H1 (cell line): ENCODE measurements around the gene MTARC1. TPM values are rescaled to one million over a fixed set of nuclear protein-coding genes. Genes with fewer than 3 reads are reported as not detected.

ENCODE experiments used
- CHD7 ChIP-seq: fragments of 300-600 bp; sonication (generic); IDR thresholded peaks from 2 replicates; pipeline ENCODE4 v1.7.1; 2012; ENCODE audit warnings: low read length, moderate library complexity, mild to moderate bottlenecking, inconsistent platforms; ENCODE audit not compliant: insufficient replicate concordance
- EP300 ChIP-seq, 2 experiments: IDR thresholded peaks; 1 replicate in 1 of 2; 2 replicates in 1 of 2; pipeline ENCODE4 v1.6.1; 2011 to 2012; ENCODE audit warnings: low read depth in 2 of 2, low read length in 2 of 2, mild to moderate bottlenecking in 2 of 2, borderline replicate concordance in 1 of 2, inconsistent platforms in 1 of 2, moderate library complexity in 1 of 2
- JUN ChIP-seq: IDR thresholded peaks from 2 replicates; pipeline ENCODE4 v1.6.1; 2011; ENCODE audit warnings: low read depth, mild to moderate bottlenecking, improper control_type of control experiment, low read length
- MAFK ChIP-seq: IDR thresholded peaks from 2 replicates; pipeline ENCODE4 v1.6.1; 2012; ENCODE audit warnings: low read depth, mild to moderate bottlenecking, improper control_type of control experiment, low read length
- POLR2AphosphoS5 ChIP-seq: IDR thresholded peaks from 2 replicates; pipeline ENCODE4 v1.6.1; 2011; ENCODE audit warnings: low read depth, low read length
- SIRT6 ChIP-seq: IDR thresholded peaks from one replicate; pipeline ENCODE4 v1.7.1; 2012; ENCODE audit warnings: low read length, inconsistent platforms
- YY1 ChIP-seq: IDR thresholded peaks from 2 replicates; pipeline ENCODE4 v1.6.1; 2011; ENCODE audit warnings: low read depth, mild to moderate bottlenecking, low read length
- polyA plus RNA-seq, 7 experiments: library from polyadenylated mRNA; depleted of rRNA in 3 of 7; stranded (reverse) in 5 of 7; unstranded in 2 of 7; fragments of >200 nt in 5 of 7; fragments of 200-250 nt in 2 of 7; gene quantifications; 1 replicate in 5 of 7; 2 replicates in 1 of 7; 4 replicates in 1 of 7; pipeline versions ENCODE4 v1.2.1 to v1.2.3, GENCODE V29; 2011 to 2013; ENCODE audit warnings: missing spikeins in 2 of 7, mixed read lengths in 2 of 7
- total RNA-seq: library from RNA; stranded (reverse); fragmentation: NEBNext Ultra II Directional; extraction: Animal tissue kit (Norgen Biotek cat#: 25700); gene quantifications from 2 replicates; pipeline ENCODE4 v1.2.1, GENCODE V29; 2021

MTARC1 gene
- total and polyA plus RNA-seq, 2 of the 8 experiments (the other 6 are each of a cell fraction or from before 2014, with no cell fraction given), result 17.2 to 46.2 TPM

DNA sequence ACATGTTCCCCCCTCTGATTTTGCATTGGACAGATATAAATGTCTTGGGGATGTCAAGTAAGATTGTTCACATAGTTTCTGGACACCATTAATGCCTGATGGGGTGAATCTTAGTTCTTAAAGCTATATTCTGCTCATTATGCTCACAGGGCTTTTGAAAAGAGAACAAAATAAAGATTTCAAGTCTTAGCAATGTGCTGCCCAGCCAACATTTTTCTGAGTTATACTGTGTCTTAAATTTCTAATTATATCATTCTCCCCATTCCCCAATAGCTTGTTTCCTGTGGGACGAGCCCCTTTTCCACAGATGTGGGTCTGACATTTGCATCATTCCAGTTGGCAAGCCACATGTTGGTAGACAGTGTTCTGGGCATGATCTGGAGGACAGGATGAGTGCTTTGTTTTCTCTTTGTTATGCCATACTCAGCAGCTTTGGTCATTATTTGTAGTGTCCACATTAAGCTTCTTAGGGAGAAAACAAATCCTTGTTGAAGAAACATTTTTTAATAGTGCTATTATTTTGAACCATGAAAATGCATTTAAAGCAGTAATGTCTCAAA is 32.8 kb downstream of the MTARC1 start (continued):
- TF ChIP-seq CHD7 (no peak), EP300 (IDR thresholded peaks at IDR 0.05; ENCODE audit: borderline replicate concordance in 1 of 2, low read depth in 2 of 2, low read length in 2 of 2) (no peak), POLR2AphosphoS5 (no peak), MAFK (no peak), JUN (no peak), YY1 (no peak), SIRT6 (no peak)
- TF ChIP-seq, all 59 proteins: peak for 0
